ENCODE results near the gene DNAJC4. TPM values are rescaled to one million over a fixed set of nuclear protein-coding genes. Genes with fewer than 3 reads are reported as not detected.

Gene DNAJC4
- total RNA-seq, 2 experiments from 2014 or later, result 59.6 to 60.3 TPM

DNA sequence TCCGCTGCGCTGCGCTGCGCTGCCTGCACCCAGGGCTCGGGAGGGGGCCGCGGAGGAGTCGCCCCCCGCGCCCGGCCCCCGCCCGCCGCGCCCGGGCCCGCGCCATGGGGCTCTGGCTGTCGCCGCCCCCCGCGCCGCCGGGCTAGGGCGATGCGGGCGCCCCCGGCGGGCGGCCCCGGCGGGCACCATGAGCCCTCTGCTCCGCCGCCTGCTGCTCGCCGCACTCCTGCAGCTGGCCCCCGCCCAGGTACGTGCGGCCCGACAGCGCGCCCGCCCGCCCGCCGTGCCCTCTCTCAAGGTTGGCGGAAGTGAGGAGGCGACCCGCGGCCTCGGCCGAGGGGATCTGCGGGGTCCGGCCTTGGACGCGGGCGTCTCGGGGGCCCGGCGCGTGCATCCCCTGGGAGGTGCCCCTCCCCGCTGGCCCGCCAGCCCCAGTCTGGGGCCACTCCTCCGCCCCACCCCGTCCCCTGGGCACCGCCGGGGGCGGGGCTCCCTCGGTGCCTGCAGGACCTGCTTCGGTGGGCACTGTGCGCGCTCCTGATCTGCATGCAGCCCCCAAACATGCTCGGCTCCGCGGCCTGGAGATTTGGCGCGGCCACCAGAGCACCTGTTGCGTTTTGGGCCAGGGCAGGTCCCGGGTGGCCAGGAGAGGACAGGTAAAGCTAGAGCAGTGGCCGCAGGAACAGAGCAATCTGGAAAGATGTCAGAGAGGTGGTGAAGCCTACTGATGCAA, 4.5 kb downstream of the DNAJC4 start:
- ATAC-seq (ENCODE audit: low read depth) (peak; percentile 43), DNase-seq (peak; percentile 75)
- peaks cover 29% of the 10 kb centered on the region for H3K4me1 Mint-ChIP-seq
- H3K27ac Mint-ChIP-seq, result peak overlapping the region; percentile 83
- H3K4me3 Mint-ChIP-seq, result peak overlapping the region; percentile 93
- H3K36me3 Mint-ChIP-seq, result peaks cover 17% of the 10 kb centered on the region
- H3K27me3 Mint-ChIP-seq, result no peaks in the 10 kb centered on the region
- H3K9me3 Mint-ChIP-seq, result no peaks in the 10 kb centered on the region
- POLR2A ChIA-PET, result interaction anchor here (1.9 to 26.2 kb wide), 4 partner anchors 8 to 25 kb away, joined by 5 to 419 read pairs (median 11); partner anchors contain the start of genes FERMT3, NUDT22 and TRPT1

DNA sequence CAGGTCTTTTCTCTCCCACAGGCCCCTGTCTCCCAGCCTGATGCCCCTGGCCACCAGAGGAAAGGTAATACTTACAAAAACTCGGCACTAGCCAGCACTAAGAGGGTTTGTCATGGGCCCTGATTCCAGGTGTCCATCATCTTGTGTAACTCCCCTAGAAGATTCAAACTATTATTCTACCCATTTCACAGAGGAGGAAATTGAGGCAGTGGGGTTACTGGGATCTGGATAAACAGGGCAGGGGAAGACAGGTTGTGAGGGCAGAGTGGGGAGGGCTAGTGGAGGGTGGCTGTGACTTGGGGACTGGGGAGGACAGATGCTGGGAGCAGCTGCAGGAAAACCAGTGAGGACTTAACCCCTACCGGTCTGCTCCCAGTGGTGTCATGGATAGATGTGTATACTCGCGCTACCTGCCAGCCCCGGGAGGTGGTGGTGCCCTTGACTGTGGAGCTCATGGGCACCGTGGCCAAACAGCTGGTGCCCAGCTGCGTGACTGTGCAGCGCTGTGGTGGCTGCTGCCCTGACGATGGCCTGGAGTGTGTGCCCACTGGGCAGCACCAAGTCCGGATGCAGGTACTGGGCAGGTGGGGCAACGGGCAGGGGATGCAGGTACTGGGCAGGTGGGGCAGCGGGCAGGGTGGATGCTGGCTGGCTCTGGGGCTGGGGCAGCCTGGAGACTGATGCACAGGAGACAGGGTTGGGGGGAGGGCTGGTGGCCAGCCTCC, 5.3 kb downstream of the DNAJC4 start:
- no peaks in the 10 kb centered on the region for H3K27me3 Mint-ChIP-seq
- peaks cover 34% of the 10 kb centered on the region for H3K4me1 Mint-ChIP-seq
- POLR2A ChIA-PET, result interaction anchor here (0.7 to 26.2 kb wide), 5 partner anchors 9 to 58 kb away, joined by 5 to 419 read pairs (median 11); partner anchors contain the start of genes FERMT3, NUDT22 and TRPT1
- peaks cover 18% of the 10 kb centered on the region for H3K36me3 Mint-ChIP-seq
- ATAC-seq (ENCODE audit: low read depth) (no peak), DNase-seq (no peak)
- H3K9me3 Mint-ChIP-seq, result no peaks in the 10 kb centered on the region
- peak overlapping the region; percentile 83 for H3K27ac Mint-ChIP-seq
- H3K4me3 Mint-ChIP-seq, result peak overlapping the region; percentile 93

DNA sequence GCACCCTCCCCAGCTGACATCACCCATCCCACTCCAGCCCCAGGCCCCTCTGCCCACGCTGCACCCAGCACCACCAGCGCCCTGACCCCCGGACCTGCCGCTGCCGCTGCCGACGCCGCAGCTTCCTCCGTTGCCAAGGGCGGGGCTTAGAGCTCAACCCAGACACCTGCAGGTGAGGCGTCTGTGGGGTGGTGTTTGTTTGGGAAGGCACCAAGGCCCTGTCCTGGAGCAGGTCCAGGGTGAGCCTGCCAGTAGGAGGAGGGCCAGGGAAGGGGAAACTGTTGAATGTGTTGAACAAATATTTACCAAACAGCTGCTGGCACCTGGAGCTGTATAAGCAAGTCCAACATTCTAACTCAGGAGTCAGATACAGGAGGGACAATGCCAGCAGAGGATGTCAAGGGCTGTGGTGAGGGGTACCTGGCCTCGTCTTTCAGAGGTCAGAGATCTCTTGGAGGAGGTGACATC, 7.2 kb downstream of the DNAJC4 start:
- no peak for DNase-seq
- peak overlapping the region; percentile 32 for H3K27ac Mint-ChIP-seq
- no peaks in the 10 kb centered on the region for H3K9me3 Mint-ChIP-seq
- H3K27me3 Mint-ChIP-seq, result no peaks in the 10 kb centered on the region
- H3K36me3 Mint-ChIP-seq, result peaks cover 17% of the 10 kb centered on the region
- ATAC-seq (ENCODE audit: low read depth), result no peak
- H3K4me3 Mint-ChIP-seq, result no peak overlapping the region
- POLR2A ChIA-PET, result interaction anchor here (3.5 to 26.2 kb wide), 2 partner anchors 11 to 28 kb away, joined by 11 to 419 read pairs; partner anchors contain the start of genes FERMT3, NUDT22 and TRPT1
- H3K4me1 Mint-ChIP-seq, result peaks cover 28% of the 10 kb centered on the region

DNA sequence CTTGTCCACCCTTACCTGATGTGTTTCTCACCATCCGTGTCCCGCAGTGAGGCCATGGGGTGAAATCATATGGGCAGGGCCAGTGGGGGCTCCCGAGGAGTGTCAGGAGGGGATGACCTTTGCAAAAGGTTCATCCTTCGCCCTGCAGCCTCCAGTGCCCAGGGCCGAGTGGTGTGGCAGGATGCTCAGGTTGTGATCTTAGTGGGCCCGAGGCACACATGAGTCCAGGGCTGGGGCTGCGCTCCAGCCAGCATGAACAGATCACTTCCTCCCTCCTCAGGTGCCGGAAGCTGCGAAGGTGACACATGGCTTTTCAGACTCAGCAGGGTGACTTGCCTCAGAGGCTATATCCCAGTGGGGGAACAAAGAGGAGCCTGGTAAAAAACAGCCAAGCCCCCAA, 7.7 kb downstream of the DNAJC4 start:
- no peak for ATAC-seq (ENCODE audit: low read depth)
- DNase-seq, result no peak
- no peaks in the 10 kb centered on the region for H3K27me3 Mint-ChIP-seq
- H3K4me1 Mint-ChIP-seq, result peaks cover 27% of the 10 kb centered on the region
- H3K4me3 Mint-ChIP-seq, result no peak overlapping the region
- peaks cover 18% of the 10 kb centered on the region for H3K36me3 Mint-ChIP-seq
- H3K27ac Mint-ChIP-seq, result peak overlapping the region; percentile 61
- POLR2A ChIA-PET, result interaction anchor here (0.6 to 26.2 kb wide), 4 partner anchors 8 to 1526 kb away, joined by 3 to 419 read pairs (median 3); partner anchors contain the start of genes DNAJC4 and FERMT3
- H3K9me3 Mint-ChIP-seq, result no peaks in the 10 kb centered on the region

DNA sequence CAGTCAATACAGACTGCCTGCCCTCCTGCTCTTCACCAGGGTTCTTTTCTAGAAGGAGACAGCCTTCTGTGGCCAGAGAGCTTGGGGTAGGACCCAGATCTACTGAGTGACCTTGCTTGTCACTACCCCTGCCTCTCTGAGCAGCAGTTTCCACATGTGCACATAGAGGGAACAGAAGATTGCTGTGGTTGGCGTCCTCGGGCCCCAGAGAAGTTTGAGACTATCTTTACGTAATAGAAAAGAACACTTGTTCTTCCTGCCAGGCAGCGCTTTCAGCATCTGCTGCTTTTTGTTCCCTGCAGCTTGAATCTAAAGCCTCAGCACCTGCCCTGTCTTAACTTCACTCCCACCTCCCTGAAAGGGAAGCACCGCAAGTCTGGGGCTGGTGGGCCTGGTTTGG, 8.7 kb downstream of the DNAJC4 start:
- H3K4me1 Mint-ChIP-seq, result peaks cover 27% of the 10 kb centered on the region
- peak overlapping the region; percentile 98 for H3K27ac Mint-ChIP-seq
- no peak for DNase-seq
- no peak for ATAC-seq (ENCODE audit: low read depth)
- no peaks in the 10 kb centered on the region for H3K9me3 Mint-ChIP-seq
- no peaks in the 10 kb centered on the region for H3K27me3 Mint-ChIP-seq
- H3K36me3 Mint-ChIP-seq, result peaks cover 21% of the 10 kb centered on the region
- peak overlapping the region; percentile 19 for H3K4me3 Mint-ChIP-seq
- POLR2A ChIA-PET, result interaction anchor here (0.7 to 26.2 kb wide), 5 partner anchors 8 to 30 kb away, joined by 3 to 419 read pairs (median 4); partner anchors contain the start of genes DNAJC4 and FERMT3

DNA sequence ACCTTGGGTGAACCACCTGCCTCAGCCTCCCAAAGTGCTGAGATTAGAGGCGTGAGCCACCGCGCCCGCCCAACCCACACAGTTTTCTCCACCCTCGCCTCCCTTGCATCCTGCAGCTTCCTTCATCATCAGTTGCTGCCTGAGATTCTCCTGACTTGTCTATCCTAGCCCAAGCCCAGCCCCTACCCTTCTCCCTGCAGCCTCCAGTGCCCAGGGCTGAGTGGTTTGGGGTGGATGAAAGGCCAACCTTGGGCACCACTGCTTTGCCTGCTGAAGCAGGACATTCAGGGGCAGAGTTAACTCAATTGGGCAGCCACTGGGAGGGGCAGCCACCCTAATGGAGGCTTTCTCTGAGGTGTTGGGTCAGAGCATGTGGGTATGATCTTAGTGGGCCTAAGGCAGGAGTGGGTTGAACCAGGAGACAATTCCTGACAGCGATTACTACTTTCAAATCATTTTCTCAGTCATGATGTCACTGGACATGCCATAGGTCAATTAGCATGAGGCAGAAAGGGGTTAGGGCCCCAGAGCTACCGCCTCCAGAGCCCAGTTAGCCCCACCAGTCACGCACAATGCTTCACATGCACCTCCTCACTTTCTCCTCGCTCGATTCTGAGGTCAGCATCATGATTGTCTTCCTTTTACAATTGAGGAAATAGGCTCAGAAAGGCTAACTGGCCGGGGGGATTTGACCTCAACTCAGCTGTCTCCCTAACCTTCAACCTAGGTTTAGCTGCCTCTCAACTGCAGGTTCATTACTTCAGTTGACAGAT, 9.5 kb downstream of the DNAJC4 start:
- Mint-ChIP-seq H3K9me3 (no peaks in the 10 kb centered on the region), H3K4me1 (peaks cover 27% of the 10 kb centered on the region), H3K27me3 (no peaks in the 10 kb centered on the region), H3K27ac (peak overlapping the region; percentile 98), H3K4me3 (peak overlapping the region; percentile 96), H3K36me3 (peaks cover 21% of the 10 kb centered on the region)
- DNase-seq, result no peak
- POLR2A ChIA-PET, result interaction anchor here (0.8 to 26.2 kb wide), 6 partner anchors 8 to 54 kb away, joined by 3 to 419 read pairs (median 6); partner anchors contain the start of genes FERMT3, GPR137, NUDT22 and STIP1
- no peak for ATAC-seq (ENCODE audit: low read depth)

DNA sequence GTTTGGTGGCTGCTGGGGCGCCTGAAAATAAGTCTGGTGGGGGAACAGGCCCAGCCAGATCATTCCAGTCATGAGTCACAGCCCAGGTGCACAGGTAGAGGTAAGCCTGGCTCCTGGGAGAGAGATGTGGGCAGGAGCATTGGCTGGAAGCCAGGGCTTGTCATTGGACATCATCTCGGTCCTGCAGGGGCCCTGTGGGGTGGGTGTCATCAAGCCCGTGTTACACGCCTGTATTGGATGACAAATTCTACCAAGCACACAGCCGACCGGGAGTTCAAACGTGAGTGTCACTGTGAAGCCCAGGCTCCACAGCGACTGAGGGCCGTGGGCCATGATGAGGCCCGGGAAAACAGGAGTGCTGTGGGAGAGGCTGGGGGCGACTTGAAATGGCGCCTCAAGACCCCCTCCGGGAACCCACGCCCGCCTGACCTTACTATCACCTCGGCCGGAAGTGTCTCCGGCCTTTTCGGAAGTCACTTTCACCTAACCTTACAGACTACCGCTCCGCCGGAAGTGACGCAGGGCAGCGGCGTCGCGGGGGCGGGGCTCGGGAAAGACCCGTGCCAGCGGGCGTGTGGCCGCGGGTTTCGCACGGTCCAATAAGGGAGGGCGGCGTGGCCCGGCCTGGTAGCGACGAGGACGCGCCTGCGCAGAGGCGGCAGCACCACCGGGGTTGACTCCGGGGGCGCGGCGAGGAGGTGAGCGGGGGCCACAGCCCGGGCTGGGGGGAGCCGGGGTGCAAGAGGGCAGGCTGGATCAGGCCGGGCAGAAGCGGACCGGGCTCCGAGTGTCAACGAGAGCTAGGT, 10.3 kb downstream of the DNAJC4 start, which contains the start of gene FKBP2:
FKBP2 (plus strand) TSS at position 661 of the 806 bp plus-strand sequence. CDS start 1,293 bp downstream, outside the sequence.
- H3K4me1 Mint-ChIP-seq, result peaks cover 24% of the 10 kb centered on the region
- H3K27ac Mint-ChIP-seq, result peak within 1 kb of the TSS; percentile 98
- POLR2A ChIA-PET, result interaction anchor here (0.7 to 26.2 kb wide), 18 partner anchors 9 to 118 kb away, joined by 3 to 419 read pairs (median 5); partner anchors contain the start of genes BAD, DNAJC4, ESRRA and FERMT3
- peak within 1 kb of the TSS; percentile 96 for H3K4me3 Mint-ChIP-seq
- H3K27me3 Mint-ChIP-seq, result no peaks in the 10 kb centered on the region
- H3K36me3 Mint-ChIP-seq, result peaks cover 18% of the 10 kb centered on the region
- peak; percentile 75 for ATAC-seq (ENCODE audit: low read depth)
- no peaks in the 10 kb centered on the region for H3K9me3 Mint-ChIP-seq
- peak; percentile 99 for DNase-seq

DNA sequence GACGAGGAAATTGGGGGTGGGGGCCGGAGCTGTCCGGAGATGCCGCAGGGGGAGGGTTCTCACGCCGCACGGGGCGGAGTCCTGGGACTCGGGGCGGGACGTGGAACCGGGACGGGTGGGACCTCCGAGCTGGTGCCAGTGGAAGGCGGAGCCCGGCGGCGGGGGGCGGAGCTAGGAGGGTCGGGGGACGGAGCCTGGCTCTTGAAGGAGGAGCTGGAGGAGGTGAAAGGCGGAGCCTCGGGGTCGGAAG, 10.8 kb downstream of the DNAJC4 start:
- ATAC-seq (ENCODE audit: low read depth), result peak; percentile 75
- Mint-ChIP-seq H3K27me3 (no peaks in the 10 kb centered on the region), H3K4me1 (peaks cover 24% of the 10 kb centered on the region), H3K27ac (peak overlapping the region; percentile 98), H3K4me3 (peak overlapping the region; percentile 96), H3K9me3 (no peaks in the 10 kb centered on the region), H3K36me3 (peaks cover 18% of the 10 kb centered on the region)
- peak; percentile 100 for DNase-seq
- POLR2A ChIA-PET, result interaction anchor here (0.7 to 7.1 kb wide), 14 partner anchors 9 to 118 kb away, joined by 3 to 106 read pairs (median 5); partner anchors contain the start of genes BAD, DNAJC4, ESRRA and FERMT3

DNA sequence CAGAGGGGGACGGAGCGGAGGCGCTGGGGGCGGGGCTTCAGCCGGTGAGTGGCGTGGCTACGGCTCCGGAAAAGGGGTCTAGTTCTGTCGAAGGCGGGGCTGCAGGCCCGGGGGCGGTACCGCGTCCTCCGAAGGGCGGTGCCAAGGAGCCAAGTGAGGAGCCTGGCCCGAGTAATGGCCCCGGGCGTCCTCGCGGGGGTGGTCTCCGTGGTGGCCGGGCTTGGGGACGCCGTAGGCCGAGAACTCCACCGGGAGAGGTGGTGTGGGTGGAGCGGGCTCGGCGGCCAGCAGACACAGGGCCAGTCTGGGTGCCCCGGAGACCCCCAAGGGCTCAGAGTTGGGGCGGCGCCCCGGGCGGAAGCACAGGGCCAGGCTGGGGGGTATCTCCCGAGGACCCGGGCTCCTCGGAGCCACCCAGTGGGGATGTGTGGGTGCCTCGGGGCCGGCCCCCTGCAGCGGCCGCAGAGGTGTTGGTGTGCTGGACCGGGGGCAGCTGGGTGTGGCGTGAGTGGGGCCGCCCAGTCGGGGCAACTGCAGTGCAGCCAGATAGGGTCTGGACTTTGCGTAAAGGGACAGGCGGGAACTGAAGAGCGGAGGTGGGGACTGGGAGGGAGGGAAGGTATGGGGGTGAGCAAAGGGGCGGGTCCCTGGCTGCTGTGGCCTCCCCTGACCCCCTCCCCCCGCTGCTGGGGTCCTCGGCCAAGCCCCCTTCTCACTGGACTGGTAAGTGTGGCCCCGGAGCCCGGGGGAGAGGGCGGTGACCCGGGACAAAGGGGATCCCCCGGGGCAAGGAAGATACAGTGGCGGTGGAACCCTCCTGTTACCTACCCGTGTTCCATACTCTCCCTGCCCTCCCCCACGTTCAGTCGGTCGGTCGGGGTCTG, 11.4 kb downstream of the DNAJC4 start:
- H3K36me3 Mint-ChIP-seq, result peaks cover 18% of the 10 kb centered on the region
- peak overlapping the region; percentile 96 for H3K4me3 Mint-ChIP-seq
- DNase-seq (no peak), ATAC-seq (ENCODE audit: low read depth) (peak; percentile 66)
- peak overlapping the region; percentile 98 for H3K27ac Mint-ChIP-seq
- POLR2A ChIA-PET, result interaction anchor here (0.7 to 7.1 kb wide), 15 partner anchors 9 to 117 kb away, joined by 3 to 106 read pairs (median 5); partner anchors contain the start of genes BAD, DNAJC4, ESRRA and FERMT3
- H3K27me3 Mint-ChIP-seq, result no peaks in the 10 kb centered on the region
- H3K4me1 Mint-ChIP-seq, result peaks cover 24% of the 10 kb centered on the region
- H3K9me3 Mint-ChIP-seq, result no peaks in the 10 kb centered on the region

DNA sequence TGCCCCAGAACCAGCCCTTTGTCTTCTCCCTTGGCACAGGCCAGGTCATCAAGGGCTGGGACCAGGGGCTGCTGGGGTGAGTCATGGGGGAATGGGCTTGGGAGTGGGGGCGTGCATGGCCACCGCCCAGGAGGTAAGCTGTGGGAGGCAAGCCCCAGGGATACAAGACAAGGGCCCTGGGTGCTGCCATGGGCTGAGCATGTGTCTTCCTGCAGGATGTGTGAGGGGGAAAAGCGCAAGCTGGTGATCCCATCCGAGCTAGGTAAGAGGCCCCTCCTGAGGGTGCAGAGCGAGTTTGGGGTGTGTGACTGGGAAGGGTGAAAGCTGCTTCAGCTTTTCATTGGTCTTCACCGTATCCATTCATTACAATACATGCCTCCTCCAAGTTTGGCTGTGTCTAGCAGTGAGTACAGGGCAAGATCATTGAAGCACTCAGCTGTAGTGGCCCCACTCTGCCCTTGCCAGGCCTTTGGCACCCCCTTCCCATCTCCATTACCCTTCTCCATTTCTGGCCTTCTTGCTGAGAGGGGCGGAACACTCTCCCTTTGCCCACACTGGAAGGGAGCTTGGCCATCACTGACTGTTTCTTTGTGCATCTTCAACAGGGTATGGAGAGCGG, 13.0 kb downstream of the DNAJC4 start:
- ATAC-seq (ENCODE audit: low read depth), result no peak
- Mint-ChIP-seq H3K27ac (peak overlapping the region; percentile 81), H3K4me3 (peak overlapping the region; percentile 96), H3K4me1 (peaks cover 27% of the 10 kb centered on the region), H3K36me3 (peaks cover 12% of the 10 kb centered on the region), H3K27me3 (no peaks in the 10 kb centered on the region), H3K9me3 (no peaks in the 10 kb centered on the region)
- POLR2A ChIA-PET, result interaction anchor here (0.6 to 7.1 kb wide), 8 partner anchors 11 to 61 kb away, joined by 3 to 106 read pairs (median 11); partner anchors contain the start of genes ESRRA, FERMT3, NUDT22 and TRPT1
- DNase-seq, result no peak

DNA sequence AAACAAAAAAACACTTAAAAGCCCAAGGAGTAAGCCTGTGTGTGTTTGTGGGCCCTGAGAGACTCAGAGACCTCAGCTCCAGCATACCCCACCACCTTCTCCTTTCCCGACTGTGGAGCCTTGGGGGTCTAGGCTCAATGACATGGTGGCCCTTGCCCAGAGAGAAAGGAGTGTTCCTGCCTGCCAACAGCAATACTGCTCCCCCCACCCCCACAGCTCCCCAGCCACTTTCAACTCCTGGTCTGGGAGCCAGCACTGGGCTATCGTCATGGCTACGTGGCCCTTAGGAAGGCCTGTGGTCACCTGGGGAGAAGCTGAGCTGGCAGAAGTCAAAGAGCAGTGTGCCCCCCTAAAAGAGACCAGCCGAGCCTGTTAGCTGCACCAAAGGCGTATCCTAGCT, 13.8 kb downstream of the DNAJC4 start:
- ATAC-seq (ENCODE audit: low read depth), result no peak
- Mint-ChIP-seq H3K27ac (peak overlapping the region; percentile 34), H3K4me1 (peaks cover 27% of the 10 kb centered on the region), H3K36me3 (peaks cover 8% of the 10 kb centered on the region), H3K9me3 (no peaks in the 10 kb centered on the region), H3K27me3 (no peaks in the 10 kb centered on the region), H3K4me3 (peak overlapping the region; percentile 5)
- DNase-seq, result no peak
- POLR2A ChIA-PET, result interaction anchor here (0.6 to 7.1 kb wide), 8 partner anchors 11 to 60 kb away, joined by 3 to 106 read pairs (median 14); partner anchors contain the start of genes BAD, ESRRA, FERMT3 and GPR137

Data from activated naive CD8-positive, alpha-beta T cell treated with anti-CD3 and anti-CD28 coated beads, Interleukin-2, amount 10 ng/mL, durations not matched to agents 7 days and 5 days (primary cell).